GM21717 (cell line): ENCODE results near the gene PPP1R14D.

Experiments used
- ATAC-seq: cut with Tn5 transposase; IDR thresholded peaks from one replicate; pipeline ENCODE4 v1.9.1; 2021; ENCODE audit warnings: mild to moderate bottlenecking, moderate library complexity; ENCODE audit not compliant: unreplicated experiment

The PPP1R14D gene

GRCh38 chr15:40787991-40788390 lies 40.5 kb downstream of the PPP1R14D start:
- ATAC-seq = no peak

- no peak for ATAC-seq
Measured at GRCh38 chr15:40787344-40787841, 41.1 kb downstream of the PPP1R14D start.

GRCh38 chr15:40785814-40786213 lies 42.7 kb downstream of the PPP1R14D start:
- no peak for ATAC-seq

- no peak for ATAC-seq
Measured at GRCh38 chr15:40785164-40785563, 43.3 kb downstream of the PPP1R14D start.

GRCh38 chr15:40782609-40783227 lies 45.8 kb downstream of the PPP1R14D start:
- no peak for ATAC-seq

- no peak for ATAC-seq
Measured at GRCh38 chr15:40776537-40777141, 51.9 kb downstream of the PPP1R14D start.

- no peak for ATAC-seq
Measured at GRCh38 chr15:40775740-40776536, 52.6 kb downstream of the PPP1R14D start.

- ATAC-seq = no peak
Measured at GRCh38 chr15:40775007-40775406, 53.5 kb downstream of the PPP1R14D start.

- ATAC-seq = no peak
Measured at GRCh38 chr15:40773902-40774301, 54.6 kb downstream of the PPP1R14D start.

GRCh38 chr15:40773496-40773895 lies 55.0 kb downstream of the PPP1R14D start:
- ATAC-seq = no peak

GRCh38 chr15:40772014-40772413 lies 56.5 kb downstream of the PPP1R14D start:
- no peak for ATAC-seq

GRCh38 chr15:40771242-40771641 lies 57.3 kb downstream of the PPP1R14D start:
- no peak for ATAC-seq

GRCh38 chr15:40770147-40770721 lies 58.3 kb downstream of the PPP1R14D start:
- ATAC-seq = no peak

- ATAC-seq = no peak
Measured at GRCh38 chr15:40769274-40770146, 59.0 kb downstream of the PPP1R14D start, which contains the start of gene C15orf62. Gene C15orf62, plus strand, starts transcription at chr15:40769980. Its CDS starts 516 bp downstream, at chr15:40770496.

GRCh38 chr15:40768521-40769273 lies 59.8 kb downstream of the PPP1R14D start:
- ATAC-seq = no peak

- no peak for ATAC-seq
Measured at GRCh38 chr15:40767838-40768500, 60.5 kb downstream of the PPP1R14D start.

- ATAC-seq = no peak
Measured at GRCh38 chr15:40766906-40767837, 61.3 kb downstream of the PPP1R14D start.

- ATAC-seq = no peak
Measured at GRCh38 chr15:40766194-40766815, 62.2 kb downstream of the PPP1R14D start.
